ENCODE measurements around the gene ETS1.

The ETS1 gene

GRCh38 chr11:128552783-128553661, 34.3 kb downstream of the ETS1 start:
- no peak overlapping the region for H3K4me3 ChIP-seq (ENCODE audit: insufficient read depth, low read depth, low read length)
- H3K4me1 ChIP-seq (ENCODE audit: control insufficient read depth, insufficient read depth, low read length), result no peaks in the 10 kb centered on the region
- H3K9me3 ChIP-seq (ENCODE audit: control insufficient read depth, low read length), result no peaks in the 10 kb centered on the region
- H3K27ac ChIP-seq (ENCODE audit: insufficient read depth, low read depth, low read length, poor library complexity, severe bottlenecking), result peak overlapping the region; percentile 22
- 84 to 85% methylated on average over 14 of the region's 14 CpGs for WGBS, 2 experiments
- H3K36me3 ChIP-seq (ENCODE audit: control insufficient read depth, insufficient read depth, low read length), result no peaks in the 10 kb centered on the region
- peaks cover 55% of the 10 kb centered on the region for H3K27me3 ChIP-seq (ENCODE audit: control insufficient read depth, insufficient read depth, low read length, poor library complexity, severe bottlenecking)

- WGBS, 2 experiments, result 94 to 96% methylated on average over 9 of the region's 9 CpGs
- Histone ChIP-seq H3K27ac (ENCODE audit: insufficient read depth, low read depth, low read length, poor library complexity, severe bottlenecking) (no peak overlapping the region), H3K27me3 (ENCODE audit: control insufficient read depth, insufficient read depth, low read length, poor library complexity, severe bottlenecking) (peaks cover 67% of the 10 kb centered on the region), H3K36me3 (ENCODE audit: control insufficient read depth, insufficient read depth, low read length) (no peaks in the 10 kb centered on the region), H3K9me3 (ENCODE audit: control insufficient read depth, low read length) (no peaks in the 10 kb centered on the region), H3K4me3 (ENCODE audit: insufficient read depth, low read depth, low read length) (no peak overlapping the region), H3K4me1 (ENCODE audit: control insufficient read depth, insufficient read depth, low read length) (no peaks in the 10 kb centered on the region)
Measured at GRCh38 chr11:128551611-128552335, 35.6 kb downstream of the ETS1 start.

DNA sequence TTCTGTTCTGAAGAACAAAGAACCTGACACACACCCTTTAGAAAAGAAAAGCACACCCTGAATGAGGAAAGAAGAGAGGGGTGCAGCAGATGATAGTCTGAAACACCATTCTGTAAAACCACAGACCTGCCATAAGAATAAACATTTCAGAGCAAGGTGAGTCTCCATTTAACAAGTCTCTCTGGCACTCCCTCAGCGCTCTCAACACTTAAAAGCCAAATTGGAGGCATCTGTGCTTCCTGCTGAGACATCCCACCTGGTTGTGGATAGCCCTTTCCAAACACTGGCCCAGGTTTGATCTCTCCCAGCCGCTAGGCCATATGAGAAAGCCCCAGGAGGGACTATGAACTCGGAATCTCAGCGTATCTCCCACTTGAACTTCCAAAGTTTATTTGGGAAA, 36.3 kb downstream of the ETS1 start:
- Histone ChIP-seq H3K27ac (ENCODE audit: insufficient read depth, low read depth, low read length, poor library complexity, severe bottlenecking) (no peak overlapping the region), H3K4me3 (ENCODE audit: insufficient read depth, low read depth, low read length) (no peak overlapping the region), H3K4me1 (ENCODE audit: control insufficient read depth, insufficient read depth, low read length) (no peaks in the 10 kb centered on the region), H3K36me3 (ENCODE audit: control insufficient read depth, insufficient read depth, low read length) (no peaks in the 10 kb centered on the region), H3K27me3 (ENCODE audit: control insufficient read depth, insufficient read depth, low read length, poor library complexity, severe bottlenecking) (peaks cover 75% of the 10 kb centered on the region), H3K9me3 (ENCODE audit: control insufficient read depth, low read length) (no peaks in the 10 kb centered on the region)
- 73 to 87% methylated on average over 4 of the region's 4 CpGs for WGBS, 2 experiments

DNA sequence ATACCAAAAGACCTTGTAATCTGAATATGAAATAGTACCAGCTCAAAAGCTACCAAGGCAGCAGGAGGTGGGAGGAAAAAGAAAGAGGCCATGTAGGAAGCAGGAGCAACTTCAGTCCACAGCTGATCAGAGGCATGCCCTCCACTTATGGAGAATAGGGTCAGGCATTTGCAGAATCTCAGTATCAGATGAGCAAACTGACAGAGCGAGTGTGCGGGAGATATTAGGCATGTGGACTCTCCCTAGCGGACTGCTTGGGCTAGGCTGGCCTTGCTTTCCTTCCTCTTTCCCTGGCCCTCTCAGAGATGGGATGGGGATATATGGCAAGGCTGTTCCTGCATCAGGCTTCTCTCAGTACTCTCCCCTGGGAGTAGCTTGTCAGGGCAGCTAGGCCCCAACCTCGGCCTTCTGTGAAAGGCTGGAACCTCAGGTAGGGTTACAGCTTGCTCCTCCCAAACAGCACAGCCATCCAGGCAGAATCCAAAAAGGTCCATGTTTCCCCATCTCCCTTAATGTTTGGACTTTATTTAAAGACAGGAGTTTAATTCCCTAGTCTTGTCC, 37.0 kb downstream of the ETS1 start:
- Histone ChIP-seq H3K27ac (ENCODE audit: insufficient read depth, low read depth, low read length, poor library complexity, severe bottlenecking) (no peak overlapping the region), H3K9me3 (ENCODE audit: control insufficient read depth, low read length) (no peaks in the 10 kb centered on the region), H3K27me3 (ENCODE audit: control insufficient read depth, insufficient read depth, low read length, poor library complexity, severe bottlenecking) (peaks cover 82% of the 10 kb centered on the region), H3K4me3 (ENCODE audit: insufficient read depth, low read depth, low read length) (no peak overlapping the region), H3K36me3 (ENCODE audit: control insufficient read depth, insufficient read depth, low read length) (no peaks in the 10 kb centered on the region), H3K4me1 (ENCODE audit: control insufficient read depth, insufficient read depth, low read length) (no peaks in the 10 kb centered on the region)
- WGBS, 2 experiments, result 73 to 74% methylated on average over 4 of the region's 4 CpGs

DNA sequence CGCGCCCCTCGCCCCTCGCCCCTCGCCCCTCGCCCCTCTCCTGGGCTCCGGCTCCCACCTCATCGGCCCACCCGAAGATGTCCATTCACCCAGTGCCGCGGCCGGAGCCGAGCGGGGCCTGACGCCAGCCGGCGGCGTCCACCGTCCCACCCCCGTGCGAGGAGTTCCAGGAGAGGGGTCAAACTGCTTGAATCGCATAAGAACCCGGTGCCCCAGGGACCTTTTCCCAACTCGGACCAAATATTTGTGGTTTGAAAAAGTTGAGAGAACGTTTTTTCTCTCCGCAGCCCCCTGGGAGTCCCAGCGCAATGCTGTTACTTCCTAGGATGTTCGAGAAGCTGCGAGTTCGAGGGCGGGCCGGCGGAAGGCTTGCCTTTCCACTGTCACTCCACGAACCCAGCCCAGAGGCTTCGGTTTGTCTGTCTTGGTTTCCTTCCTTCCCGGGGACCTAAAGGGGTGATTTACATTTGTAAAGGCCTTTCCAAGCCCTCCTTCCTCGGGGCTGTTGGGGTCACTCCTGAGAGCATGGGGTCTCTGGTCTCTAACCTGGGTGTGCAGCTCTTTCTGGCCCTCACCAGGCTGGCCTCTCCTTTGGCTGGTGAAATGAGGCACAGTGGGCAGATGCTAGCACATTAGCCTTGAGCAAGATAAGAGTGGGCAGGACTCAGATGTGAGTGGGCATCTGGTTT, 38.0 kb downstream of the ETS1 start:
- H3K4me1 ChIP-seq (ENCODE audit: control insufficient read depth, insufficient read depth, low read length), result peaks cover 6% of the 10 kb centered on the region
- H3K4me3 ChIP-seq (ENCODE audit: insufficient read depth, low read depth, low read length), result peak overlapping the region; percentile 17
- 6 to 7% methylated on average over 37 of the region's 37 CpGs for WGBS, 2 experiments
- H3K27ac ChIP-seq (ENCODE audit: insufficient read depth, low read depth, low read length, poor library complexity, severe bottlenecking), result no peak overlapping the region
- no peaks in the 10 kb centered on the region for H3K9me3 ChIP-seq (ENCODE audit: control insufficient read depth, low read length)
- H3K36me3 ChIP-seq (ENCODE audit: control insufficient read depth, insufficient read depth, low read length), result no peaks in the 10 kb centered on the region
- H3K27me3 ChIP-seq (ENCODE audit: control insufficient read depth, insufficient read depth, low read length, poor library complexity, severe bottlenecking), result peaks cover 91% of the 10 kb centered on the region

GRCh38 chr11:128548649-128549255, 38.6 kb downstream of the ETS1 start:
- peaks cover 12% of the 10 kb centered on the region for H3K4me1 ChIP-seq (ENCODE audit: control insufficient read depth, insufficient read depth, low read length)
- H3K27ac ChIP-seq (ENCODE audit: insufficient read depth, low read depth, low read length, poor library complexity, severe bottlenecking), result no peak overlapping the region
- WGBS, 2 experiments, result 1% methylated on average over 31 to 32 of the region's 32 CpGs
- no peaks in the 10 kb centered on the region for H3K9me3 ChIP-seq (ENCODE audit: control insufficient read depth, low read length)
- H3K27me3 ChIP-seq (ENCODE audit: control insufficient read depth, insufficient read depth, low read length, poor library complexity, severe bottlenecking), result peaks cover 96% of the 10 kb centered on the region
- no peaks in the 10 kb centered on the region for H3K36me3 ChIP-seq (ENCODE audit: control insufficient read depth, insufficient read depth, low read length)
- peak overlapping the region; percentile 24 for H3K4me3 ChIP-seq (ENCODE audit: insufficient read depth, low read depth, low read length)

DNA sequence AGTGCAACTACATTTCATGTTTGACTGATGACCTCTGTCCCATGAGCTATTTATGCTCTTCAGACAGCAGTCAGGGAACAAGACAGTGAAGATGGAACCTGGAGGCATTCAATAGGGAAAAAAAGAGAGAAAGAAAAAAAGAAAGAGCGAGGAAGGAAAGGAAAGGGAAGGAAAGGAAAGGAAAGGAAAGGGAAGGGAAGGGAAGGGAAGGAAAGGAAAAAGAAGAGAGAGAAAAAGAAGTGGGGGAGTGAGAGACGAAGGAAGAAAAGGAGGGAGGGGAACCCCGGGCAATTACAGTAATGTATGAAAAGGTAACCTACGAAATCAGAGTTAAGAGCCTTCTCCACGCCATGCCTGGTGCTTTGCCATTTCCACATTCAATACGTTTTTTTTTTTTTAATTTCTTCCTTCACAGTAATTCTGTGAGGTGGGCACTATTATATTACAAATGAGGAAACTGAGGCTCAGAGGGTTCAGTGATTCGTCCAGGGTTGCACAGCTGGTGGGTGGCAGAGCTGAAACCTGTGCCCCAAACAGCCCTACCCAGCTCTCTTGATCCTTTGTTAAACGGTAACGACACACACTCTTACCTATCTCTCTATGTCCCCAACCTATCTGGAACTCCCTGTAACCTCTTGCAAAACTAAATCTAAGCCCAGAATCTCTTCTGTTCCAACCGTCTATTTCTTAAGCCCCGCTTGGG, 39.3 kb downstream of the ETS1 start:
- Histone ChIP-seq H3K4me1 (ENCODE audit: control insufficient read depth, insufficient read depth, low read length) (peaks cover 16% of the 10 kb centered on the region), H3K27me3 (ENCODE audit: control insufficient read depth, insufficient read depth, low read length, poor library complexity, severe bottlenecking) (peaks cover 99% of the 10 kb centered on the region), H3K4me3 (ENCODE audit: insufficient read depth, low read depth, low read length) (peak overlapping the region; percentile 24), H3K9me3 (ENCODE audit: control insufficient read depth, low read length) (no peaks in the 10 kb centered on the region), H3K27ac (ENCODE audit: insufficient read depth, low read depth, low read length, poor library complexity, severe bottlenecking) (no peak overlapping the region), H3K36me3 (ENCODE audit: control insufficient read depth, insufficient read depth, low read length) (no peaks in the 10 kb centered on the region)
- WGBS, 2 experiments, result 29% methylated on average over 9 to 11 of the region's 11 CpGs

DNA sequence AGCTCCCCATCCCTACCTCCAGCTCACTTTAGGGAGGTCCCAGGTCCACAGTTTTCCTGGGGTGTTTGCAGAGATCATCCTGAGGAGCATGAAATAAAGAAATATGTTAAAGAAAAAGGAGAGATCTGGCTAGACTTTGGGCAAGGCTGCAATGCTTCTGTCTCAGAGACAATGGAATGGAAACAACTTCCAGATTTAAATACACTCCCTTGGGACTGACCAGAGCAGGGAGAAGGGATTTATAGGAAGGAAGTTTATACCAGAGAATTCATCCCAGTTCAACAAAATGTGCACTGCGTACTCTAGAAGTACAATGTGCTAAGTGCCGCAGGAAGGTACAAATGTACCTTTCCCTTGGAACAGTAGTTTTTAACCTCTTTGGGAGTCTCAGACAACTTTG, 40.4 kb downstream of the ETS1 start:
- peaks cover 97% of the 10 kb centered on the region for H3K27me3 ChIP-seq (ENCODE audit: control insufficient read depth, insufficient read depth, low read length, poor library complexity, severe bottlenecking)
- peaks cover 16% of the 10 kb centered on the region for H3K4me1 ChIP-seq (ENCODE audit: control insufficient read depth, insufficient read depth, low read length)
- H3K9me3 ChIP-seq (ENCODE audit: control insufficient read depth, low read length), result no peaks in the 10 kb centered on the region
- WGBS, 2 experiments, result 95 to 97% methylated on average over 2 of the region's 2 CpGs
- H3K27ac ChIP-seq (ENCODE audit: insufficient read depth, low read depth, low read length, poor library complexity, severe bottlenecking), result no peak overlapping the region
- no peak overlapping the region for H3K4me3 ChIP-seq (ENCODE audit: insufficient read depth, low read depth, low read length)
- H3K36me3 ChIP-seq (ENCODE audit: control insufficient read depth, insufficient read depth, low read length), result no peaks in the 10 kb centered on the region

- Histone ChIP-seq H3K4me3 (ENCODE audit: insufficient read depth, low read depth, low read length) (no peak overlapping the region), H3K27ac (ENCODE audit: insufficient read depth, low read depth, low read length, poor library complexity, severe bottlenecking) (no peak overlapping the region), H3K36me3 (ENCODE audit: control insufficient read depth, insufficient read depth, low read length) (no peaks in the 10 kb centered on the region), H3K27me3 (ENCODE audit: control insufficient read depth, insufficient read depth, low read length, poor library complexity, severe bottlenecking) (peaks cover 97% of the 10 kb centered on the region), H3K4me1 (ENCODE audit: control insufficient read depth, insufficient read depth, low read length) (peaks cover 16% of the 10 kb centered on the region), H3K9me3 (ENCODE audit: control insufficient read depth, low read length) (no peaks in the 10 kb centered on the region)
- WGBS, 2 experiments, result 8 to 13% methylated on average over 4 to 6 of the region's 7 CpGs
Measured at GRCh38 chr11:128544471-128545051, 42.8 kb downstream of the ETS1 start.

All from ectodermal cell (in vitro differentiated cells).